ENCODE results near the gene PKP4.
A peak's percentile ranks its signal among the peaks of the same experiment; 100 is the strongest.

The PKP4 gene

GRCh38 chr2:158650646-158651357 is 194.1 kb downstream of the PKP4 start:
- no peak for DNase-seq

- DNase-seq, result no peak
Observed at GRCh38 chr2:158651358-158652057, 194.8 kb downstream of the PKP4 start.

GRCh38 chr2:158655628-158656027 is 198.9 kb downstream of the PKP4 start:
- no peak for DNase-seq

GRCh38 chr2:158656492-158657229 is 199.9 kb downstream of the PKP4 start:
- no peak for DNase-seq

- DNase-seq, result no peak
Observed at GRCh38 chr2:158658396-158658795, 201.6 kb downstream of the PKP4 start.

GRCh38 chr2:158659483-158659882 is 202.7 kb downstream of the PKP4 start:
- DNase-seq, result no peak

GRCh38 chr2:158661231-158661630 is 204.5 kb downstream of the PKP4 start:
- DNase-seq, result no peak

GRCh38 chr2:158662421-158662820 is 205.7 kb downstream of the PKP4 start:
- DNase-seq, result no peak

GRCh38 chr2:158663796-158664195 is 207.0 kb downstream of the PKP4 start:
- no peak for DNase-seq

GRCh38 chr2:158664987-158665386 is 208.2 kb downstream of the PKP4 start:
- DNase-seq, result peak in 1 of 14 donors; percentile 49

GRCh38 chr2:158665536-158666302 is 209.0 kb downstream of the PKP4 start:
- peak in 1 of 14 donors; percentile 25 for DNase-seq

- DNase-seq, result no peak
Observed at GRCh38 chr2:158666969-158667368, 210.2 kb downstream of the PKP4 start.

GRCh38 chr2:158667586-158667985 is 210.8 kb downstream of the PKP4 start:
- peak in 1 of 14 donors; percentile 34 for DNase-seq

- peak in 1 of 14 donors; percentile 24 for DNase-seq
Observed at GRCh38 chr2:158668001-158668765, 211.4 kb downstream of the PKP4 start.

GRCh38 chr2:158670292-158670691 is 213.5 kb downstream of the PKP4 start:
- DNase-seq, result no peak

- no peak for DNase-seq
Observed at GRCh38 chr2:158671360-158672245, 214.9 kb downstream of the PKP4 start.

- DNase-seq, result peak in 1 of 14 donors; percentile 27
Observed at GRCh38 chr2:158676295-158676694, 219.5 kb downstream of the PKP4 start.

GRCh38 chr2:158676696-158677095 is 219.9 kb downstream of the PKP4 start:
- peak in 4 of 14 donors; percentile 9 to 53 (median 27) for DNase-seq

GRCh38 chr2:158677542-158677941 is 220.8 kb downstream of the PKP4 start:
- no peak for DNase-seq

- DNase-seq, result no peak
Observed at GRCh38 chr2:158681816-158682215, 225.1 kb downstream of the PKP4 start.

GRCh38 chr2:158685646-158686045 is 228.9 kb downstream of the PKP4 start:
- DNase-seq, result no peak

Data from C1 segment of cervical spinal cord (tissue), 14 donors.